HT1080 (cell line): Measurements from ENCODE around the gene PDE11A. TPM values are rescaled to one million over a fixed set of nuclear protein-coding genes. Genes with fewer than 3 reads are reported as not detected.

Experiments used
- DNase-seq: peaks from one replicate; pipeline ENCODE4 v3.0.0-alpha.2; 2015; ENCODE audit warnings: low read depth
- total RNA-seq: library from RNA; depleted of rRNA; stranded (reverse); fragments of >200 nt; shearing (Covaris generic); gene quantifications from 2 replicates; pipeline ENCODE4 v1.2.3, GENCODE V29; 2014

Gene PDE11A
- total RNA-seq, 1 experiment from 2014 or later = 0.42 TPM

DNA sequence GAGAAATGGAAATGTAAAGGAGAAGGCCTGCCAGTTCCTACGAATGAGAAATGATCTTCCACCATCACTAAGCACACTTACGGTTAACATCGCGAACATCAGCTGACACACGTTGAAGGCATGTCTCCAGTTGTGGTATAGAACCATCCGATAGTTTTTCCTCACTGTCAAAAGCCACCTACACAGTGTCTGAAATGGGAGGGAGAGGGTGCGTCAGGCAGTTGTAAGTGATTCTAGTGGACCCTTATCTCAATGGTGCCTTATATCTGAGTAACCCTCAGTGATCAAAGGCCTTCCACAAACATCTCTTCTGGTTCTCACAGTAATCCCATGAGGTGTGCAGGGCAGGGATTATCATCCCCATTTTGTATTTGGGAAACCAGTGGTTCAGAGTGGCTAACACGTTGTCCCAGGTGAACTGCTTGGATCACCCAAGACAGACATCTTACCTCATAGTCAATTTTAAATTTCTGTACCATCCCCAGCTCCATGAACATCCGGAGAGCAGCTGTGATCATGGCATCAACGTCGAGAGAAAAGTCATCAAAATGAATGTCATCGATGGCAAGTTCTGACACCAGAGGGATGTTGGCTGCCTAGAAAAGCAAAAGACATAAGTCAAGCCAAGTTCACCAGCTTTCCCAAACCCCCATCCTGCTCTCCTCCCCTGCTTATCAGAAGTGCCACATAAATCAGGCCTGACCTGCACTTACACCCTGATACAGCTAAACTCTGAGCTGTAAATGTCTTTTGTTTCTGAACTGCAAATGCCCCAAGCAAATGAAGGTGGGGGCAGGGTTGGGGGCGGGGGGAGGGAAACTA is 344.8 kb downstream of the PDE11A start:
- DNase-seq = no peak

DNA sequence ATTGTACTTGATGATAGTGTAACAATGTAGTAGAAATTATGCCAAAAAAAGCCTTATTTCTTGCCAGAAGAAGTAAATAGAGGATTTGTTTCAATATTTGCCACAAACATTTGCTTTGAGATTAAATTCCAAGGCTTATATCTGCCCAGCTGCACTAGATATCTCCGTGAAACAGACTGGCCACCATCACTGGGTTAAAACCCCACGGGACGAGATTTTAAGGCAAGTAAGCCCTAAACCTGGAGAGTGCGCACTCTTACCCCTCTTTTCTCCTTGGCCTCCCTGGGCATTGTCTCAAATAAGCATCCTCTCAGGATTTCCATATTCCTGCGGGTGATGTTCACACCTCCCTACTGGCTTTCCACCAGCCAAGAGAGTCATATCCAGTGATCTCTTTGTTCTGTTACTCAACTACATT is 345.6 kb downstream of the PDE11A start:
- DNase-seq = no peak

DNA sequence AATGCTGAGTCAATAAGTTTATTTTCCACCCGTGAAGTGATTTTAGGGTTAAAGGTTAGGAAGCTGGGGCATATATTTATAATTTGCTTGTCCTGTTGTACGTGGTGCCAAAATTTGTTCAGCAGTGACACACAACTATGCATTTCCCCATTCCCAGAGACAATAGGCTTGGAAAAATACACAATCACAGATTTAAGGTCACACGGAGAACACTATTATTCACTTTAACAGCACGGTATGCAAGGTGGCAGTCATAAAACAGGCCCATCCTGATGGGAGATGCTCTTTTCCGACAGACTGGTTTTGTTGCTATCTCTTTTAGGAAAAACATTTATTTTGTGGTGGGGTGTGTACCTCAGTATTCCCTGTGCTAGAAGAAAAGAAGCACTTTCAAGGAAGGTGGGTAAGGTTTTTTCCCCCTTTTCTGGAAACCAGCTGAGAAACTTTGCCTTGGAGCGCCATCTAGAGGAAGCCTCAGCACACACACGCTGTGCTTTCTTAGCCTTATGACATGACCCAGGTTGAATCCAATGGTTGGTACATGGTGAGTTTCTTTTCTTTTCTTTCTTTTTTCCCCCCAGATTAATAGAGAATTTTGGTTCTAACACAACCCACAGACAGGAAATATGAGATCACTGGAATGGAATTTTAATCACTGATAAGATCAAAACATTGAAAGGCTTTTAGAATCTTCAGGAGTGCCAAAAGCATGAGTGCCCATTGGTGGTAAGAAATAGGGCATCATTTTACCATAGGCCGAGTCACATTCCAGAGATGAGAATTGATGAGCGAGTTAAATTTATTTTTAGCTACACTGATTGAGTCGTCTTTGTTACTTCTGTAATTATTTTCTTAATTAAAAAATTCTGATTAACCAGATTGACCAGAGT is 347.9 kb downstream of the PDE11A start:
- DNase-seq = peak; percentile 40

DNA sequence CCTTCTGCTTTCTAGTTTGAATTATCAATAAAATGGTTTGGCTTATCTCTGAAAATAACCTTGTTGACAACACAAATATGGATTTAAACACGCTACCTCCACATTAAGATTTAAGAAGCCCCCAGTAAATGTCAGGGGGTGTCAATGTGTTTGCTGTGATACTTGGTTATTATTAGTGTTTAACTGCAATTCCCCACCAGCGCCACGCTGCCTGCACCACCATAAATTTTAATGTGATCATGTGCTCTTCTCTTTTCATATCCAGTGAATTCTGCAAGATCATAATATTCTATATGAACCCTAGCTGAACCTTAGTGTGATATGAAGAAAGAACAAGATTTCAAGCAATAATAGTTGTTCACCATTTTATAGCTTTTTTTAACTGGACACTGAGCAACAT is 349.3 kb downstream of the PDE11A start:
- no peak for DNase-seq

DNA sequence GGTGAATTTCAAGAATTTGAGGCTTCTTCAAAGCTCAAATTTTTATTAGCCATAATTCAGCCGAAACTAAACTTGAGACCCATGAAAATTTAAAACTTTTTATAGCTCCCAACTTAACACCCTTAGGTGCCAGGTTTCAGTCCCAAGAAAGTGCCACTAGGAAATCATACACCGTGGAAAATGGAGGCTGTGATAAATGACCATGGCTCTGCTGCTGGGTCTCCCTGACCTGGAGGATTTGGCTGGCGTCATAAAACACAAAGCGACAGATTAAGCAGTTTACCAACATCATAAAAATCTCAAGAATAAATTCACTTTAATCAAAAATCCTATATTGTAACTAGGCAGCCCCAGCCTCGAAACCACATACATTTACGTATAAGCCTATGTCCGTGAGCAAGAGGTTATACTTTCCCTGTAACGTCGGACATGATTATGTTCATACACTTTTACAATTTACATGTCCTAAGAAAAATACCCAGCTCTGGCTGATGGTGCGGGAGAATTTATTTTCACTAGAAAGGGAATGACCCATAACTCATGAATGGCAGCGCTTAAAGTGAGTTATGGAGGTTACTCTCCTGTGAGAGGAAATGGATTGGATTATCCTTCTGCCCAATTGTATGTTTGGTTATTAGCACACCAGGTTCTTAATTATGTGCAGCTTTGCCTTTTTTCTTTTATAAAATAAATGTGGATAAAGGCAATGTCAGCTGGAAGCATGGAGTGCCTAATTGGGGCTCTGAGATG is 350.6 kb downstream of the PDE11A start:
- DNase-seq = no peak

DNA sequence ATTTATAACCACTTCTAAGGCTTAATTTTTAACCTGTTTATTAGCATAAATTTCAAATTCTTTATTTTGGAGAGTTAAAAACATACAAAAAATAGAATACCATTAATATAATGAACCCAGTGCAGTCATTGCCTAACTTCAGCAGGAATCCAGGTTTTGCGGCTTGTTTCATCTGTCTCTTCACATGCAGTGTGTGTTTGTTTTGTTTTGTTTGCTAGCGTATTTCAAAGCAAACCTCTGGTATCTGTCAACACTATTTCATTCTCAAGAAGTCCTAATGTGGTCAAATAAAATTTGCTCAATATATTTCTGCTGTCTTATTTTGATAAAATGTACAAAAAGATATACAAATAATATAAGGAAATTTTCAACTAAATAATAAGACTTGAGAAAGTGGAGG is 351.5 kb downstream of the PDE11A start:
- no peak for DNase-seq

DNA sequence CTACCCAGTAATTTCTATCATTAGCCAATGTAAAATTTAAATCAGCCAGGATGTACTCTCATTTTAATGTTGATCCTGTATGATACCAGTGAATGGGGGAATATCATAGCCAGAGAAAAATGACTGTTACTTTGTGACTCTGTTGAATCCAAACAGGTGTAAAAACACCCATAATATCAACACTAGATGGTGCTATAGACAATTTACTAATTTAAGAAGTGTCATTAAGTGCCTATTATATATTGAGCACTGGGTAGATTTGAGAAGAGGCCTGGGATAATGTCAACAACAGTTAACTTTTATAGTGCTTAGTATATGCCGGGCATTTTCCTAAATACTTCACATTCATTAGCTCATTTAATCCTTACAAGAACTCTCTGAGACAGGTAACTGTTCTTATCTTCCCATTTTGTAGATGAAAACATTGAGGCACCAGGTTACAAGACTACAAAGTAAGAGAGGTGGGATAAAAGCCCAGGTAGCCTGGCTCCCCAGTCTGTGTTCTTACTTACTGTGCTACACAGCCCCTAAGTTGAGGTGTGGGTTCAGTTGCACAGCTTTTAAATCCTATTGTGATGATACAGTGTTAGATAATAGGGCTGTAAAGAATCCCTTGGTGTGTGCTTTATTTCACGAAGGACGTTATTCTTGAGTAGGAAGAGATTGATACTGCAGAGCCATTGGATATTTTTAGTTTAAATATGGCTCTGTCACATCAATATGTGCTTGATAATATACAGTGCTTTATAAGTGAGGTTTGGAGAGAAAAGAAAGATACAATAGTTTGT is 354.6 kb downstream of the PDE11A start:
- DNase-seq = no peak

DNA sequence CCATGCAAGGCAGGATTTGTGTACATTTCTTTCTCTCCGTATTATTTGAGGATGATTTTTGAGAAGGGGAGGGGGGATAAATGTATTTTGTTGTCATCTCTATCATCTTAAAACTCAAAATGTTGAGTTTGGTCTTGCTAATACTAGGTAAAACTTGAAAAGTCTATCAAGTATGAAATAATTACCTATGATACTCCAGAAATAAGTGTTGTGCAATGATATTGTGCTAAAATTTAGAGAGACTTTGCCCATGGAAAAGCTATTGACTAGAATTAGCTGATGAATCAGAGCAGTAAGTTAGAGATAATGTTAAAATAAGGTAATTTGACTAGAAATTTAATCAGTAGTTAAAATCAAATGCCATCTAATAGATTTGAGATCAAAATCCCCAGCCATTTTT is 356.1 kb downstream of the PDE11A start:
- no peak for DNase-seq

DNA sequence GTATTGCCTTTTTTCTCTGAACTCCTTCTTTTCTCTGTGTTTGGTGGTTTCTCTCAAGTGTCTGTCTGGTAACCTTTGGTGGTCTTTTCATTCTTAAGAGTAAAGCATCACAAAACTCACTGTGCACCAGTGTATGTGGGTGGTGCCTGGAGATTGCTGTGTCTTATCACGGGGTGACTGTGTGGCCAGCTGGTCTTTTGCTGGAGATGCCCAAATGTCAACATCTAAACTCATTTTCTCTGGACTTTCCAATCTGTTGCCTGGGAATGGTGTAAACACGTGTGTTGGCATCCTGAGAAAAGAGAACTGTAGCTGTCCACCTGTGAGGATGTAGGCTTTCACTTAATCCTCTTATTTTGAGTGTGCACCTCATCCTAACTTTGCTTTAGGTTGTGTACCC is 356.8 kb downstream of the PDE11A start:
- DNase-seq = no peak

DNA sequence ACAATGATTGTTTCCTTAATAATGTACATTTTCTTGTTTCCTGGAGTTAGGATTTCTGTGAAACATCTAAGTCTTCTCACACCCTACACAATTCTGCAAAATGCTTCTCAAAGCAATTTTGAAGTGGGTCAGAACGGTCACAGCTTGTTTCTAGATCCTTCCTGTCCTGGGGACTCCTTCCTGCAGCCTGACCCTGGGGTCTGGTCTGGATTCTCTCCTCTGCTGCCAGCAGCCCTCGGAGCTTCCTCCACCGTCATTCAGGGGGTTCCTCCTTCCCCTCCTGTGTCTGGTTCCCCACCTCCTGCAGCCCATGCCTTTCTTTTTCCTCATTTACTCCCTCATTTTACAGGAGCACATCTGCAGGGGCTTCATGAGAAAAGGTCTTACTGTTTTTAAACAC is 357.9 kb downstream of the PDE11A start:
- no peak for DNase-seq

DNA sequence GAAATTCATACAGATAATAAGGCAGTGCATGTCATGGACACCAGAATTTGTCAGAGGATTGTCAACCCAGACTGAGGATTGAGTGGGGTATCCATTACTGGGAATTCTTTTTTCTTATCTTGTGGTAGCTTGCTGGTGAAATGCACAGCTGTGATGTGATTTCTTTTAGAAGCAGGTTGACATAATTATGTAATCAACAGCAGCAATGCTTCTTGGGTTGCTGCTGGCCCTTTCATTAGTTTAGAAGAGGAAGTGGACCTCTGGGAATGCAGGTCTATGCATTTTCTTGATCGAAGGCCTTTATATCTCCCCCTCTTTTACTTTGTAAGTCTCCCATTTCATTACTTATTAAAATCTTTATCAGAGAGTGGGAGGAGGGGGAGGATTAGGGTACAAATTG is 360.1 kb downstream of the PDE11A start:
- no peak for DNase-seq

DNA sequence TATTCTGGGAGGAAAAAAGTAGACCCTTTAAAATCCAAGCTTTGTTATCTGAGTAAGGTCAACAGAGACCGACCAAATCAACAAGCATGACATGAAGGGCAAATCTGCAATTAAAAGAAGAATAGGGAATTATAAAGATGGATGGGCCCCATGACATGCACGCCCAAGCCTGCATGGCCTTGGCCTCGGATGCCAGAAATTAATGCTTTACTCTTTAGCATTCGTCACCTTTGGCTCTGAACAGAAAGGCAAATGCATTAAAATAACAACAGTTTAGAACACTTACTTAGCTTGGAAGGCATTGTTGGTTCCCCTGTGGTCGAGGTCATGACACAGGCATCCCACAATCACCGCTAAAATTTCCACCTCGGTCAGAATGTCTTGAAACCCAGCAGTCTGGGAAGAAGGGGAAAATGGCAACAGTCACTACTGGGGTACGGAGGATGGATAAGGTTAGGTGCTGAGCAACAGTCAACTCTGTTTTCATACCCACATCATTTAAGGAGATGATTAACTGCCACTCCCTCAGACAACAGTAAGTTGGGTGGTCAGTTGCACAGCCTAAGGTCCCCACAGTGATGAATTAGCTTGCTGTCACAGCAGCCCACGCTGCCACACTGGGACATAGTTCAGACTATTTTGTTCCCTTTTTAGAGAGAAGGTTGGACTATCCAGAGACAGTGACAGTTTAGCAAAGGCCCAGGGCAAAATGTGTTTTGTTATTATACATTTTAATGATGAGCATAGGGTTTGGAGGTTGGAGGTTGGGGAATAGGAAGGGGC is 360.9 kb downstream of the PDE11A start:
- no peak for DNase-seq

DNA sequence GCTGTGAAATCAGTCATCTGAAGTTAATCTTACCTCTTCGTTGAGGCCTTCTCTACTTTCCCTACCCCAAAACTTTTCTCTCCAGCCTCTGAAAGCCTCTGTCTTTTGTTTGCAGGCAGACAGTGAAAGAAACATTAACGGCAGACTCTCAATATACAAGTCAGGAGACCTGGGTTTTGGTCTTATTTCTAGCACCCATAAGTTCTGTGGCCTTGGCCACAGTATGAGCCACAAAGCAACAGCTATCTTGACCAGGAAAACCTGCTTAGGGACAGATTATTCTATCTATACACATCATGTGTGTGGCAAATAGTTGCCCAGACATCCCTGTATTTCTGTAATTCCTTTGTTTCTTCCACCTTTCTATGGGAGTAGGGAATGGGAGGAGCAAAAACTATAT is 361.7 kb downstream of the PDE11A start:
- no peak for DNase-seq

DNA sequence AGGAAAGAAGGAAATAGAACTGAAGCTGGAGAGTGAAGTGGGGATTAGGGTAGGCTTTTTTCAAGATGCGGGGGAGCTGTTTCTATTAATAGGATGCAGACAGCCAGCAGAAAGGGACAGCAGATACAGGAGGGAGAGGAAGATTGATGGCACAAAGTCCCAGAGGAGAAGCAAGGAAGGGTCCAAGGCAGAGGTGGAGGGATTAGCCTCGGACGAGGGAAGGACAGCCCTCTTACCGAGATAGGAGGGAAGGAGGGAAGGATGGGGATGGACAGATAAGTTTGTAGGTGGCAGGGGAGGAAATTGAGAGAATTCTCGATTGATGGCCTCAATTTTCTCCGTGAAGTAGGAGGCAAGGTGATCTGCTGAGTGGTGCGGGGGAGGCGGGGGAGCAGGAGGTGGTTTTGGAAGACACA is 362.6 kb downstream of the PDE11A start:
- no peak for DNase-seq

DNA sequence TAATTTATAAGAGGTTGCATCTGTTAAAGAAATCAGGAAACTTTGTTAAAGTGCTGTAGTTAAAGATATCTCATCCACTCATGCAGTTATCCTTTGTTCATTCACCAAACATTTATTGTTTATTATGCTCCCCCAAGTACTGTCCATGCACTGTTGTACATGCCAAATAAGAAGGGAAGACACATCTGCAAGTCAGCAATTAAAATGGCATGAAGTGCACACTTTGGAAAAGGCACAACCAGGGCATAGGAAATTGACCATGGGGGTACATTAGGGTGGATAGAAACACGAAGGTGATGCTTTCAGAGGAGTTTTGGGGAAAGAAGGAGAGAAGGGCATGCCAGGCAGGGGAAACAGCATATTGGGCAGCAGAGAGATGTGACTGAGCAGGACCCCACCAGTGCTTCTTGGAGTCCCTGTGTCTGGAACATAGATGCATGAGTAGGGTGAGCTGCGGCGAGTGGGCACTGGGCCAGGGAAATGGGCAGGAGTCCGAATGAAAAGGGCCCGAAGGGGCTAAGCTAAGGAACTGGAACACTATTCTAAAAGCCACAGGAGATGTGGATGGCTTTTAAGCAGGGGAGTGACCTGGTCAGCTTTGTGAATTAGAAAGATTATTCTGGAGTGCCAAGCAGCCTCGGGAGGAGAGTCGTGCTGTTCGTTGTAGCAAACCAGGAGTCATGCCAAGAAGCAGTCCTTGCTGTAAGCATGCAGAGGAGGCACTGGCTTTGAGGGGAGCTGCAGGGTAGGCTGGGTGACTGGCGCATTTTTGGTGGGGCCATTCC is 363.7 kb downstream of the PDE11A start:
- DNase-seq = no peak

DNA sequence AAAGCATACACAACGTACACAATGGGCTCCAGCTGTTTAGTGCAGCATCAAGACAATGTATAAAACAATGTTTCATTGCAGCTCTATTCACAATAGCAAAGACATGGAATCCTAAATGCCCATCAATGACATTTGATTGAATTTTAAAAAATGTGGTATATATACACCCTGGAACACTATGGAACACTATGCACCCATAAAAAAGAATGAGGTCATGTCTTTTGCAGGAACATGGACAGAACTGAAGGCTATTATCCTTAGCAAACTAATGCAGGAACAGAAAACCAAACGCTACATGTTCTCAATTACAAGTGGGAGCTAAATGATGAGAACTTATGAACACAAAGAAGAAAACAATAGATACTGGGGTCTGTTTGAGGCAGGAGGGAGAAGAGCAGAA is 364.5 kb downstream of the PDE11A start:
- no peak for DNase-seq

DNA sequence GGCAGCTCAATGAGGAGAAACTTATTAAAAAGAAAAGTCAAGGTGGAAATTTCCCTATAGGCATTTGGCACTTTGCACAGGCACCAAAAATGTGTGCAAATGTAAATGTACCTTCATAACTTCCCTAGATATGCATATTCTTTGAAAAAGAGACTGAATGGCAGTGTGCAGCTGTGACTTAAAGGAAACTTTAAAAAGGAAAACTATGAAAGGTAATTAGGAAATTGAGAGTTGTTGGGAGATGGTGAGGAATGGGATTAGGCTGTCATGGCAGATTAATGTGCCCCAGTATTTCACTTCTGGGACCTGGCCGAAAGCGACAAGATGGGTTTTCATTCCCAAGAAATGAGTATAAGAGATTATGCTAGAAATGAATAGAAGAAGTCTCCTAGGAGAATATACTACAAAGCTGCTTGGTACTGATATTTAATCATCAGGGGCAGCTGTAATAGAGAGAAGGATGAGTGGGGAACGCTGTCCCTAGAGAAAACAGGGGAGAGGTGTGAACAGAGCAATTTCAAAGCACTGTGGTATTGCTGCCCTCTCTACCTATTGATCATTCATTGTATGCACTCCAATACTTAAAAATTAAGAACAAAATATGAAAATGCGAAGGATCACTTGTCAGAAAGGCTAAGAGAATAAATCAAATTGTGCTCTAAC is 366.9 kb downstream of the PDE11A start:
- no peak for DNase-seq

DNA sequence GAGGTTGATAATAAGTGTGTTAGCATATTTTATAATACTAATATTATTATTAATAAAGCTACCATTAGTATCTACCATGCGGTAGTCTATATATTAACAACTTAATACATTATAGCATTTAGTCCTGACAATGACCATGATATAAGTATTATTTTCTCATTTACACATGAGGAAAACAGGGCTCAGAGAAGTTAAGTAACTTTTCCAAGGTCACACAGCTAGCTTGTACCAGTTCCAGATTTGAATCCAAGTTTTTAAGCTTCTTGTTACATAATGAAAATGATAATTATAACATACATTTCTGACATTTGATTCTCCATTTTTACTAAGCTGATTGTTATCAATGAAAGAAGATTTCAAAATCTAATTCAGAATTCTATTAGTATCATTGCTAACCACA is 369.4 kb downstream of the PDE11A start:
- DNase-seq = no peak

DNA sequence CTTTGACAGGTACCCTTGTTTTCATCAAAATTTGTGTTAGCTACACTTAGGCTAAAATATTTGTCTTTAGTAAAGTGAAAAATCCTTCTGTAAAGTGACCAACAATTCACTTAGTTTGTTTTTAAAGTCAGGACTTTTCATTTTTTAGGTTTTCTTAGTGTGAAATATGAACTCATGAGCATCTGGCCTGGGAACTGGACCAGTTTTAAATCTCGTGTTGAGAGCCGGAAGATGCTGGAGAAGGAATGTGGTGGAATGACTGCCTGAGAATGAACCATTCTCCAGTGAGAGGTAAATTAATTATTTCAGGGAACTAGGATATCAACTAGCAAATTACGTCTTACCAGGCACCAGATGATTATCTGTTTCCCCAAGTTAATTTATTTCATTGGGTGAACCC is 374.3 kb downstream of the PDE11A start:
- DNase-seq = no peak
